ENCODE measurements around the gene TNNC1. TPM values are rescaled to one million over a fixed set of nuclear protein-coding genes. Genes with fewer than 3 reads are reported as not detected.

The TNNC1 gene
- total and polyA plus RNA-seq, 9 of the 15 experiments (the other 6 are each of a cell fraction or from before 2014, with no cell fraction given) = 0.08 to 0.85 (median 0.42) TPM; not detected in 4

GRCh38 chr3:52429031-52429430 is 24.8 kb downstream of the TNNC1 start:
- TF ChIP-seq ETS2 (tag; IDR thresholded peaks at IDR 0.05; ENCODE audit: borderline replicate concordance, poor library complexity, severe bottlenecking) (no peak), MBD2 (IDR thresholded peaks at IDR 0.05; ENCODE audit: borderline replicate concordance, low read depth) (no peak), CBFA2T2 (conservative IDR thresholded peaks at IDR 0.05) (no peak), SLC30A9 (CRISPR knock-in tag; IDR thresholded peaks at IDR 0.05) (no peak), BACH1 (tag; IDR thresholded peaks at IDR 0.05) (no peak), TRIM24 (IDR thresholded peaks at IDR 0.05) (no peak), IRF1 (CRISPR knock-in tag; IDR thresholded peaks at IDR 0.05; ENCODE audit: borderline replicate concordance) (no peak), ZNF644 (tag; IDR thresholded peaks at IDR 0.05; ENCODE audit: low read depth) (no peak), CBX3 (IDR thresholded peaks at IDR 0.05; ENCODE audit: borderline replicate concordance in 1 of 2, low read length in 2 of 2) (no peak), NBN (IDR thresholded peaks at IDR 0.05; ENCODE audit: low read depth) (no peak), CTCFL (IDR thresholded peaks at IDR 0.05; ENCODE audit: borderline replicate concordance, insufficient read depth, low read depth, low read length, poor library complexity, severe bottlenecking) (no peak), GABPB2 (CRISPR knock-in tag; conservative IDR thresholded peaks at IDR 0.05) (no peak), ATF4 (CRISPR knock-in tag; IDR thresholded peaks at IDR 0.05) (no peak), ZNF280B (CRISPR knock-in tag; IDR thresholded peaks at IDR 0.05) (no peak), YBX1 (IDR thresholded peaks at IDR 0.05) (no peak), NRF1 (conservative IDR thresholded peaks at IDR 0.05 in 1 of 2, IDR thresholded peaks at IDR 0.05 in 1 of 2) (no peak), MAFG (tag; conservative IDR thresholded peaks at IDR 0.05) (no peak), ZNF354B (CRISPR knock-in tag; IDR thresholded peaks at IDR 0.05) (no peak)
- WGBS (ENCODE audit: insufficient coverage, low coverage, missing lambda C conversion rate) = 14% methylated on average over 3 of the region's 3 CpGs
- Histone ChIP-seq H2AFZ (ENCODE audit: low read depth, low read length) (no peak overlapping the region), H3K27me3 (ENCODE audit: control insufficient read depth in 2 of 2, insufficient read depth in 2 of 2, low read length in 2 of 2) (no peaks in the 10 kb centered on the region; a peak in 1 of 5 replicates), H4K20me1 (replicated peaks; ENCODE audit: control insufficient read depth, insufficient read depth, low read length) (no peaks in the 10 kb centered on the region; the same call in 1 of the 2 replicates), H3K4me1 (replicated peaks in 1 of 2; ENCODE audit: control insufficient read depth in 2 of 2, insufficient read depth in 2 of 2, low read length in 2 of 2) (no peaks in the 10 kb centered on the region; a peak in 3 of 5 replicates), H3K36me3 (ENCODE audit: control insufficient read depth, insufficient read depth, low read length) (no peaks in the 10 kb centered on the region), H3K27ac (ENCODE audit: extremely low read depth, low read depth, low read length) (no peak overlapping the region), H3K9me3 (replicated peaks; ENCODE audit: control insufficient read depth, insufficient read depth, low read depth, low read length) (no peaks in the 10 kb centered on the region), H3K4me2 (ENCODE audit: insufficient read depth, low read length) (no peak overlapping the region), H3K79me2 (ENCODE audit: control insufficient read depth, insufficient read depth, low read length) (no peaks in the 10 kb centered on the region), H3K9me1 (ENCODE audit: control insufficient read depth, insufficient read depth, low read length) (no peaks in the 10 kb centered on the region), H3K4me3 (no peak overlapping the region), H3K9ac (ENCODE audit: insufficient read depth in 1 of 2, low read depth in 2 of 2, low read length in 2 of 2) (no peak overlapping the region)
- DNase-seq (ENCODE audit: extremely low read depth in 1 of 4, low spot score in 3 of 4) (no peak), FAIRE-seq (no peak), ATAC-seq (no peak)
- no TSS peak for BruUV-seq (replicated peaks)
- CTCF ChIA-PET (ENCODE audit: low intra/inter-chr PET ratio) = interaction anchor here (1.1 to 1.8 kb wide), 2 partner anchors 16 to 20 kb away, joined by 5 to 8 read pairs; partner anchors contain the start of gene SEMA3G
- intact Hi-C loops (cut with micrococcal nuclease) (no loop called here), in situ Hi-C loops (cut with MboI) (no loop called here)
- POLR2A ChIA-PET = no interaction called here

All from K562 (cell line).